ENCODE measurements around the gene SLC18A3.

SLC18A3 gene

GRCh38 chr10:49596493-49596809 is 13.7 kb upstream of the SLC18A3 start:
- DNase-seq (ENCODE audit: low read depth): no peak

DNA sequence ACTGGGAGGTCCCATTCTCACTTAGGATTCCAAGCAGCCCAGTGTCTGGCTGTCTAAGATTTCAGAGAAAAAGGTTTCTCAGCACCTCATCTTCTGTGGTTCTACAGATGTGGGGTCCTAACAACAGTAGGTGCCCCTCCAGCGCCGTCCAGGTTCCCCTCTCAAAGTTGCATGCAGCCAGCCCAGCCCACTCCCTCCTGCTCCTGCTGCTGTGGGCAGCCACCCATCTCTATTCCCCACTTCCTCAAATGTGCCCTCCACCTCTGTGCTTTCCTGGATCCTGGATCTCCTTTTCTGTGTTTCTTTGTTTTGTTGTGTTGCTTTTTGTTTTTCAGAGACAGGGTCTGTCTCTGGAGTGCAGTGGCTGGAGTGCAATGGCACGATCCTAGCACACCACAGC is 13.3 kb upstream of the SLC18A3 start:
- DNase-seq (ENCODE audit: low read depth): no peak

- no peak for DNase-seq (ENCODE audit: low read depth)
These were observed 12.5 kb upstream of the SLC18A3 start for GRCh38 chr10:49597426-49598163.

- no peak for DNase-seq (ENCODE audit: low read depth)
These were observed 11.8 kb upstream of the SLC18A3 start for GRCh38 chr10:49598164-49598856.

DNA sequence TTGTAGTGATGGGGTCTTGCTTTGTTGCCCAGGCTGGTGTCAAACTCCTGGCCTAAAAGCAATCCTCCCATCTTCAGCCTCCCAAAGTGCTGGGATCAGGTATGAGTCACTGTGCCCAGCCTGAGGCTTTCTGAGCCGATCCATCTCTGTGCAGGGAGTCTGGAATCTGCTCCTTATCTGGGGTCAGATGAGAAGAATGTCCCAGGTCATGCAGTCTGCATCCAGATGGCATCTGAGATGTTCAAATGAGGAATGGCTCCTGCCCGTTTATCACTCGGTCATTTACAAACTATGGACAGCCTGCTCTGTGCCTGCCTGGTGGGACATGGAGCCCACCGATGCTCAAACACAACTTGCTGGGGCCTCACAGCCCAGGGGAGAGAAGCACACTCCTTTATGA is 11.1 kb upstream of the SLC18A3 start:
- no peak for DNase-seq (ENCODE audit: low read depth)

DNA sequence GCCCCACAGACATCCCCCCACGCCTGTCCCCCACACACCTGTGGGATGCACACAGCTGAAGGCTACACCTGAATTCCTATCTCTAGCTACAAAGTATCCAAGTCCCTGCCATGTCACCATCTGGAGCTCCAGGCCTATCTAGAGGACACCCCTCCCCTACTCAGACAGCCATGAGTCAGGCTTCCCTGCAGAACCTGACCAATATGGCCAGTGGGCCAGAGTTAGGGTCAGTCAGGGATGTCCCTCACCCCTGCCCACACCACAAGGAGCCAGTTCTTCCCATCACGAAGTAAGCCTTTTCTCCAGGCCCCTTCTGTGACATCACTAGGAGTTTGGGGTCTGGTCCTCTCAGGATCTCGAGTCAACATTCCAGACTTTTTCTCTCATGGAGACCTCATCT is 10.6 kb upstream of the SLC18A3 start:
- no peak for DNase-seq (ENCODE audit: low read depth)

GRCh38 chr10:49600046-49600445 is 10.1 kb upstream of the SLC18A3 start:
- DNase-seq (ENCODE audit: low read depth): no peak

DNA sequence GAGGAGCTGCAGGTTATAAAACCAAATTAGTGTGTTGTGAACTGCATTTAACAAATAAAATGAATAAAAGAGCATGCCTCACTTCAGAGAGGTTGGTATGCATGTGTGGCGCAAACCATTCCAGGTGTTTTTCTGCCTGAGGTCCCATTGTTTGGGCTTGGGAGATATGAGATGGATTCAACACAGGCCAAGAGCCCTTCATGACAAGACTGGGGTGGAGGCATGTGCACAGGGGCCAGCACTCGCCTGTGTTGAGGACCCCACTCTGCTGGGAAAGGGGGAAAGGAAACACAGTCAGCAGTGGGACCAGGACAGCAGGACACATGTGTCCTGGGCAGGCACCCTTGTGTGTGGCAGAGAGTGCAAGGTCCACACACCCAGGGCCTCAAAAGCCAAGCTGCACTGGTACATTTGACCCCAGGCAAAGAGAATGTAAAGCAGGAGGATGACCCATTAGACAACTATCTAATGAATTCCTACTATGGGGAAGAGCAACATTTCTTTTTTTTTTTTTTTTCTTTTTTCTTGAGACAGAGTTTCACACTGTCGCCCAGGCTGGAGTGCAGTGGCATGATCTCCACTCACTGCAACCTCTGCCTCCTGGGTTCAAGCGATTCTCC is 9.2 kb upstream of the SLC18A3 start:
- DNase-seq (ENCODE audit: low read depth): no peak

- no peak for DNase-seq (ENCODE audit: low read depth)
These were observed 8.3 kb upstream of the SLC18A3 start for GRCh38 chr10:49601857-49602256.

- DNase-seq (ENCODE audit: low read depth): no peak
These were observed 7.6 kb upstream of the SLC18A3 start for GRCh38 chr10:49602380-49603023.

- no peak for DNase-seq (ENCODE audit: low read depth)
These were observed 4.7 kb upstream of the SLC18A3 start for GRCh38 chr10:49605216-49605938.

DNA sequence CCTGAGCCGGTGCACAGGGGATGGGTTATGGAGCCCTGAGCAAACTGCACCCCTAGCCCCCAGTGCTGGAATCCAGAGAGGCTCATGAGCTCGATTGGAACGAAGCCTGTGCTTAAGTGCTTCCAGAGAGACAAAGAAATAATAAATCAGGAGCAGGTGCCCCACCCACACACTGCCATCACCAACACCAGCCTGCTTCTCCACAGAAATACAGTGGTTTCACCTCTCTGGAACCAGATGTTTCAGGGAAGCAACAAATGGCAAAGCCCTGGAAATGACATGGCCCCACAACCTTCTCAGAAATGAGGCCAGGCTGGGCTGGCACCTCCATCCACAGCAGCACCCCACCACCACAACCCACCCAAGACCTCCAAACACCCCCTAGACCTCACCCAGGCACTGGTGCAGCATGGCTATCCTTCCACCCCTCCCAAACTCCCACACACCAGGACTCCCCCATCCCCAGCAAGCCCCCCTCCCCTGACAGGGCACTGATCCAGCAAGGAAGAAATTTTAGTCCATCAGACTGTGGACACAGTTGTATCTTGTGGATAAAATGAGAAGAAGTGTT is 4.1 kb upstream of the SLC18A3 start:
- no peak for DNase-seq (ENCODE audit: low read depth)

GRCh38 chr10:49606981-49607535 is 3.1 kb upstream of the SLC18A3 start:
- DNase-seq (ENCODE audit: low read depth): peak; percentile 19

GRCh38 chr10:49608166-49609005 is 1.7 kb upstream of the SLC18A3 start:
- no peak for DNase-seq (ENCODE audit: low read depth)

DNA sequence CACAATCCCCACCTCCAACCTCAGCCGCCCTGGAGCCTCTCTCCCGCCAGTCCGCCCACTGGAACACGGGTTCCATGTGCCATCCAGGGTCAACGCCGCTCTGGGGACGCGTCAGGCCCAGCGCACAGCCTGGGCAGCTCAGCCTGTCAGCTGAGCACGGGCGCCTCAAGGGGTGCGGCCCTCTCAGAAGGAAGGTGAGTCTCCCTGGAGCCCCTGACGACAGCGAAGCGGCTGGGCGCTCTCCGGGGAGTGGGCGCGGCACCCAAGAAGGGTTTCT is 1.2 kb upstream of the SLC18A3 start:
- DNase-seq (ENCODE audit: low read depth): no peak

DNA sequence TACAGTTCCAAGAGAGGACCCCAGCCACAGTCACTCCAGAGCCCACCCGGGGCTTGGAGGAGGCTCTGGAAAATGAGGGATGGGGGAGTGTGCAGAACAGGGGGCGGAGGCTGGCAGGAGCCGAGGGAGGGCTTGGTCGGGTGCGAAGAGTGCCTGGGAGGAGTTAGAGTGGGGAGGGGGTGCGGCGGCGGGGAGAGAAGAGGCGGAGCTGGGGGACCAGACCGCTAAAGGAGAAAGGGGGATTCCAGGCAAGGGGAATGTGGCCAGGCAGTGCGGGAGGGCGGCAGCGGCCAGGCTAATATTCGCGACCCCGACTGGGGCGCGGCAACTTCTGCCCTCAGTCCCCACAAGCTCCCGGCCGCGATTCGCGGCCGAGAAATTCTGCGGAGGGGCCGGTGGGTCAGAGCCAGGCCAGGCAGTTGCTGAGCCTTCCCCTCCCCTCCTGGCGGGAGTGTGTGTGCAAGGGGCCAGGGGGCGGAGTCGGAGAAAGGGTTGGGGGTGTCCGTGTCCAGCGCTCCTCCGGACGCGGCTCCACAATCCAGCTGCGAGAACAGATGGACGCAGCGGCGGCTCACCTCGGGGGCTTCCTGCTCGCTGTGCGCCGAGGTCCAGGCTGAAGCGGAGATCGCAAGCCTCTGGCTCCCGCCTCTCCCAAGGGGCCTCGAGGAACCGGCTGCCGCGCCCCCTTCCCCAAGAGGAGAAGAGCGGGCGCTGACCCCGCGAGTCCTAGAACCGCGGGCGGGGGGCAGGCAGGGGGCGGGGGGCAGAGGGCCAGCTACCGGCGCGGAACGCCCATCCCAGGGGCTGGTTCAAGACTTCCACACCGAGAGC is 612 bp upstream of the SLC18A3 start:
- no peak for DNase-seq (ENCODE audit: low read depth)

DNA sequence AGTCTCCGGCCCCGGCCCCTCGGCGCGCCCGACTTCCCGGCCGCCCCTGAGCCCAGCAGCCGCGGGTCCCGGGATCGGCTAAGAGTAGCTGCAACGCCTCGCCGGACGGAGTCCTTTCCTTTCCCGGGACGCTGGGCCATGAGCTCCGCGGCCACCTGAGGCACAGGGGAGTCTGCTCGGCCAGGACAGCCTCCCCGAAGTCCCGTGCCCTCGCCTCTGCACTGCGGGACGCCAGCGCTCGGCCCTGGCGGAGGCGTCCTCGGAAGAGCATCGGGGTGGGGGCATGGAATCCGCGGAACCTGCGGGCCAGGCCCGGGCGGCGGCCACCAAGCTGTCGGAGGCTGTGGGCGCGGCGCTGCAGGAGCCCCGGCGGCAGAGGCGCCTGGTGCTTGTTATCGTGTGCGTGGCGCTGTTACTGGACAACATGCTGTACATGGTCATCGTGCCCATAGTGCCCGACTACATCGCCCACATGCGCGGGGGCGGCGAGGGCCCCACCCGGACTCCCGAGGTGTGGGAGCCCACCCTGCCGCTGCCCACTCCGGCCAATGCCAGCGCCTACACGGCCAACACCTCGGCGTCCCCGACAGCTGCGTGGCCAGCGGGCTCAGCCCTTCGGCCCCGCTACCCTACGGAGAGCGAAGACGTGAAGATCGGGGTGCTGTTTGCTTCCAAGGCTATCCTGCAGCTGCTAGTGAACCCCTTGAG is 502 bp downstream of the SLC18A3 start:
- no peak for DNase-seq (ENCODE audit: low read depth)

DNA sequence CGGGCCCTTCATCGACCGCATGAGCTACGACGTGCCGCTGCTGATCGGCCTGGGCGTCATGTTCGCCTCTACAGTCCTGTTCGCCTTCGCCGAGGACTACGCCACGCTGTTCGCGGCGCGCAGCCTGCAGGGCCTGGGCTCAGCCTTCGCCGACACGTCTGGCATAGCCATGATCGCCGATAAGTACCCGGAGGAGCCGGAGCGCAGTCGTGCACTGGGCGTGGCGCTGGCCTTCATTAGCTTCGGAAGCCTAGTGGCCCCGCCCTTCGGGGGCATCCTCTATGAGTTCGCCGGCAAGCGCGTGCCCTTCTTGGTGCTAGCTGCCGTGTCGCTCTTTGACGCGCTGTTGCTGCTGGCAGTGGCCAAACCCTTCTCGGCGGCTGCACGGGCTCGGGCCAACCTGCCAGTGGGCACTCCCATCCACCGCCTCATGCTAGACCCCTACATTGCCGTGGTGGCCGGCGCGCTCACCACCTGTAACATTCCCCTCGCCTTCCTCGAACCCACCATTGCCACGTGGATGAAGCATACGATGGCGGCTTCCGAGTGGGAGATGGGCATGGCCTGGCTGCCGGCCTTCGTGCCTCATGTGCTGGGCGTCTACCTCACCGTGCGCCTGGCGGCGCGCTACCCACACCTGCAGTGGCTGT is 1.2 kb downstream of the SLC18A3 start:
- no peak for DNase-seq (ENCODE audit: low read depth)

All from stimulated activated CD8-positive, alpha-beta memory T cell treated with anti-CD3 and anti-CD28 coated beads, Interleukin-7, amount 100 ng/mL, for 24 hours (primary cell).